Ovary (tissue), 9 donors: ENCODE data around the gene CLNK. TPM values are rescaled to one million over a fixed set of nuclear protein-coding genes. Genes with fewer than 3 reads are reported as not detected.
A peak's percentile ranks its signal among the peaks of the same experiment; 100 is the strongest.

Source experiments
- DNase-seq, 5 donors: peaks; one replicate each; pipeline ENCODE4 v3.0.0-alpha.2; 2019 to 2020
- H3K27ac ChIP-seq, 2 donors: fragments of 200-600 bp; one replicate each; pipeline versions ENCODE4 v1.5.1 to v1.8.0; 2019 to 2022
- H3K27me3 ChIP-seq: fragments of 200-600 bp; one replicate; pipeline ENCODE4 v1.8.0; 2022
- H3K36me3 ChIP-seq: fragments of 200-600 bp; sonication (generic); one replicate; pipeline ENCODE4 v1.5.1; 2019
- H3K4me1 ChIP-seq: one replicate; pipeline ENCODE4 v1.8.1; 2013; ENCODE audit warnings: mild to moderate bottlenecking, moderate library complexity; ENCODE audit not compliant: insufficient read depth
- H3K4me3 ChIP-seq: fragments of 200-600 bp; sonication (generic); one replicate; pipeline ENCODE4 v1.5.1; 2017
- H3K9me3 ChIP-seq, 2 donors: fragments of 200-600 bp in 1 of 2; sonication (generic) in 1 of 2; one replicate each; pipeline versions ENCODE4 v1.5.1 to v1.8.1; 2013 to 2019; ENCODE audit warnings: mild to moderate bottlenecking in 1 of 2, moderate library complexity in 1 of 2
- CTCF ChIP-seq, 3 donors: fragments of 450-650 bp in 2 of 3; fragments of 200-600 bp in 1 of 3; IDR thresholded peaks; one replicate each; pipeline versions ENCODE4 v1.5.1 to v1.8.0; 2016 to 2022; ENCODE audit warnings: antibody characterized with exemption in 3 of 3, mild to moderate bottlenecking in 1 of 3
- EP300 ChIP-seq: sonication (generic); formaldehyde crosslinking; IDR thresholded peaks from one replicate; pipeline ENCODE4 v1.6.1; 2017; ENCODE audit warnings: antibody characterized with exemption
- POLR2A ChIP-seq: fragments of 450-650 bp; IDR thresholded peaks from one replicate; pipeline ENCODE4 v1.6.1; 2017; ENCODE audit warnings: antibody characterized with exemption, mild to moderate bottlenecking, moderate library complexity
- WGBS, 3 donors: extraction: QIAGEN DNeasy Blood & Tissue Kit in 1 of 3; methylation state at CpG; one replicate each; pipeline versions ENCODE4 v1.1.5 to v1.1.7; 2013 to 2017; 5-methylcytosine and 5-hydroxymethylcytosine counted together
- intact Hi-C, 4 donors: fragments of 100-400 bp; cut with DNase I; formaldehyde crosslinking; loops; one replicate each; pipeline versions ENCODE4 v1.11.0 to v1.15.1; 2022 to 2023
- polyA plus RNA-seq, 2 donors: library from polyadenylated mRNA; stranded (reverse); fragments of 200-250 nt in 1 of 2; fragments of 350-450 nt in 1 of 2; fragmentation: Illumina TruSeq in 1 of 2; extraction: RNeasy Lipid Tissue Mini Kit (QIAGEN cat#74804) in 1 of 2; gene quantifications; one replicate each; pipeline ENCODE4 v1.2.3, GENCODE V29; 2013 to 2014
- total RNA-seq, 7 donors: library from RNA; depleted of rRNA in 2 of 7; stranded (reverse); fragments of >200 nt in 2 of 7; fragmentation: NEBNext Ultra II Directional in 3 of 7; extraction: Animal tissue kit (Norgen Biotek cat#: 25700) in 3 of 7; gene quantifications; one replicate each; pipeline versions ENCODE4 v1.1.0 to v1.2.4, GENCODE V29; 2016 to 2023
- donor health status: DM: no; HTN: no; CAD: no; lungs with moderate emphysema.
- donor health status: DM: no; HTN: no; CAD: no.
- donor health status: Bipolar disorder and iron deficiency.
- donor health status: DM: yes; HTN: yes; CAD: no.
- donor health status: DM: no; HTN: no; CAD: no.
- donor health status: DM: yes; HTN: yes; CAD: no.

Gene CLNK
- total and polyA plus RNA-seq, 9 donors, result 0.10 to 0.23 (median 0.22) TPM; not detected in 6

GRCh38 chr4:10456595-10457254, 227.8 kb downstream of the CLNK start:
- Histone ChIP-seq H3K36me3 (no peaks in the 10 kb centered on the region), H3K4me1 (peaks cover 11% of the 10 kb centered on the region), H3K27me3 (no peaks in the 10 kb centered on the region), H3K4me3 (peak overlapping the region; percentile 53), H3K9me3 (peaks cover 0 to 9% of the 10 kb centered on the region in 2 donors), H3K27ac (peak overlapping the region; percentile 58 to 69)
- WGBS, 3 donors, result 3 to 5% (median 4%) methylated on average over 35 to 96 of the region's 96 CpGs
- peak; percentile 34 to 53 (median 49) for DNase-seq
- TF ChIP-seq EP300 (no peak), CTCF (IDR thresholded peaks at IDR 0.05) (no peak), POLR2A (no peak)
- intact Hi-C loops, result no loop called here

DNA sequence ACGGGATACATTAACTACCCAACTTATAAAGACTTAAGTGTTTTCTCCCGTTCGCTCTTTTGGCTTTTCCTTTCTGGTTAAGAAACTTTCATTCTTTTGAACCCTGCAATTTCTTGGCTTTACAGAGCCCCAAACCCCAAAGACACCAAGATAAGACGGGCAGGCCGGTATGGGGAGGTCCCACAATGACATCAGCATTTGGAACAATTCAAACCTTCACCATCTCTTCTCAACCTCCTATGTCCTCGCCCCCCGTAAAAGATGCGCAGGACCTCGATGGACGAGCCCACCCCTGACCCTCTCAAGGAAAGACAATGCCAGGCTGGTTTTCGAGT, 228.3 kb downstream of the CLNK start:
- Histone ChIP-seq H3K9me3 (peaks cover 0 to 9% of the 10 kb centered on the region in 2 donors), H3K4me3 (peak overlapping the region; percentile 53), H3K27ac (peak overlapping the region; percentile 58 to 69), H3K36me3 (no peaks in the 10 kb centered on the region), H3K4me1 (peaks cover 9% of the 10 kb centered on the region), H3K27me3 (no peaks in the 10 kb centered on the region)
- intact Hi-C loops, result no loop called here
- TF ChIP-seq CTCF (IDR thresholded peaks at IDR 0.05), result no peak
- no peak for TF ChIP-seq POLR2A
- TF ChIP-seq EP300, result no peak
- DNase-seq, result no peak
- WGBS, 3 donors, result 50 to 53% (median 51%) methylated on average over 11 of the region's 11 CpGs

DNA sequence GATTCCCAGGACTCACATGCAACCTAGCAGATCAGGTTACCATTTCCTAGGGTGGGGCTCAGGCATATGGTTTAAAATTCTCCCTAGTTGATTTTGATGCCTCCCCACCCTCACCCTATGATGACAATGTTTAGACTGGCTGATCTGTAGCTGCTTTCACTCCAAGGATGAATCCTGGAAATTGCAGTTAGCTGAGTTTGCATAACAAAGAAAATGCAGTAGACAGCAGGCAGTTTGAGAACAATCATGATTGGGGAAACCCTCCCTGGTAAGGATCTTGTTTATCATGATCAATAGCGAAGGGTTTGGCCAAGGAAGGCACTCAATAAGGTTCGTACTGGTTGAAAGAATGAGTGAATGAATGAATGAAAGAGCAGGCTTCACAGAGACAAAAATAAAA, 229.4 kb downstream of the CLNK start:
- Histone ChIP-seq H3K4me3 (no peak overlapping the region), H3K4me1 (peaks cover 6% of the 10 kb centered on the region), H3K27ac (no peak overlapping the region), H3K9me3 (peaks cover 0 to 13% of the 10 kb centered on the region in 2 donors), H3K36me3 (no peaks in the 10 kb centered on the region), H3K27me3 (no peaks in the 10 kb centered on the region)
- intact Hi-C loops, result no loop called here
- WGBS, 3 donors, result 93 to 97% (median 93%) methylated on average over 2 of the region's 2 CpGs
- DNase-seq, result no peak
- TF ChIP-seq EP300 (no peak), POLR2A (no peak), CTCF (IDR thresholded peaks at IDR 0.05) (no peak)

DNA sequence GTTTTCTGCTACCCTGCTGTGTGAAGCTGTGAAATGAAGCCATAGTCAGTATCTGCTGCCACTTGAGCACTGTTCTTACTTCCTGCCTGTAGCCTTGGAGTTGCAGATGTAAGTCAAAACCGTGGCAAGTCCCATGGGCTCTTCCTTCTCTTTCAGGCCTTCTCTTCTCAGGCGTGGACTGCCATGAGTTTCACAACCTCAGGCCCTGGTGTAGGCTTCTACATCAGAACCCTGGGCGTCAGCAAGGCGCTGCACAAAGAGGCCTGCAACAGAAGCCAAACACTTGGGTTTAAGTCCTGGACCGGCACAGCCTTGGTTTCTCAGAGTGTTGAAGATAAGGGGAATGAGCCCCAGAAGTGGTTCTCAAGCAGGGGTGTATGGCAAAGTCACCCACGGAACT, 229.8 kb downstream of the CLNK start:
- intact Hi-C loops, result no loop called here
- TF ChIP-seq POLR2A (no peak), EP300 (no peak), CTCF (IDR thresholded peaks at IDR 0.05) (no peak)
- Histone ChIP-seq H3K4me3 (no peak overlapping the region), H3K27me3 (no peaks in the 10 kb centered on the region), H3K36me3 (no peaks in the 10 kb centered on the region), H3K4me1 (peaks cover 6% of the 10 kb centered on the region), H3K9me3 (peaks cover 0 to 14% of the 10 kb centered on the region in 2 donors), H3K27ac (no peak overlapping the region)
- 89 to 93% (median 90%) methylated on average over 6 of the region's 6 CpGs for WGBS, 3 donors
- DNase-seq, result no peak
